Fibroblast of skin of abdomen (primary cell): ENCODE results near the gene MIA2.
"Not testable (repeated sequence)": the region's sequence is repeated elsewhere in the genome, so short reads cannot be mapped to it uniquely, and the experiment has no call there.

Experiments used
- DNase-seq: peaks from one replicate; pipeline ENCODE4 v3.0.0-alpha.2; 2013

Gene MIA2

DNA sequence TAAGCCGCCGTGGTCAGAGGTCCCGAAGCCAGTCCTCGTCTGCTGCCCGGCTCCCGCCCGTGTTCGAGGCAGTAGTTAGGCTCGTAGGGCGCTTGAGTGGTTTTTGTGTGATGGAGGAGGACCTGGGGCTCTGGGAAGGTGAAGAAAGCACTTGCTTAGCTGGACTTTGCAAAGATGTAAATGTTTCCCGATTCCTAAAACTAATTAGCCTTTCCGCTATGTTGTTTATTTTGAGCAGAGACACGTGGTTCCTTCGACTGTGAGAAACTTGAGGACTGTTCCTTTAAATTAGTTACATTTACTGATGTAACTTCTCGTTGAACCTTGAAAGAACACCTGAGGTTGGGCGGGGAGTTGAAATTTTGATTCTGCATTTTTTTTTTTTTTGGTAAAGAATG is 33.9 kb downstream of the MIA2 start:
- DNase-seq: peak; percentile 21

DNA sequence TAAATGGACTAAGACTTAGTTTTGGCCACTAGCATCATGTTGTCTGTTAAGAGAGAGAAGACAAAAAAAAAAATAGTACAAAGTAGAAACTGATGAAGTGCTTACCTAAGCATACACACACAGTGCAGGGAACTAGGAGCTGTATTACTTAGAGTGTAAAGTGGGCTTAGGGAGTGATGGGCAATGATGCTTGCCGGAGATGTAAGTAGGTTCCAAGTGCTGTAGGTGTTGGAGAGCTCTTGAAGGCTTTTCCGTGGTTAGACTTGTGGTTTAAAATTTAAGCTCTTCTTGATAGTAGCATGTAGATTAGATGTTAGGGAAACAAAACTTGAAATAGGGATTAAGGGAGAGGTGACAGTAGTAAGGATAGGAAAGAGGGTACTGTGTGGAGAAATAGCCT is 34.7 kb downstream of the MIA2 start:
- DNase-seq: no peak

DNA sequence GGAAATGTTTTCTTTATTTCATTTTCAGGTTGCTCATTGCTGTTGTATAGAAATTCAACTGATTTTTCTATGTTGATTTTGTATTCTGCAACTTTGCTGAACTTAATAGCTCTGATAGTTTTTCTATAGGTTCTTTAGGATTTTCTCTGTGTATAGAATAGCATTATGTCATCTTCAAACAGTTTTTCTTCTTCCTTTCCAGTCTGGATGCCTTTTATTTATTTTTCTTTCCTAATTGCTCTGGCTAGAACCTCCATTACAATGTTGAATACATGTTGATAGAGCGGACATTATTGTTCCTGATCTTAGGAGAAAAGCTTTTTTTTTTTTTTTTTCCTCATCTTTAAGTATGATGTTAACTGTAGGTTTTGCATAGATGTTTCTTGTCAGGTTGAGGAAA is 39.2 kb downstream of the MIA2 start:
- DNase-seq: no peak

DNA sequence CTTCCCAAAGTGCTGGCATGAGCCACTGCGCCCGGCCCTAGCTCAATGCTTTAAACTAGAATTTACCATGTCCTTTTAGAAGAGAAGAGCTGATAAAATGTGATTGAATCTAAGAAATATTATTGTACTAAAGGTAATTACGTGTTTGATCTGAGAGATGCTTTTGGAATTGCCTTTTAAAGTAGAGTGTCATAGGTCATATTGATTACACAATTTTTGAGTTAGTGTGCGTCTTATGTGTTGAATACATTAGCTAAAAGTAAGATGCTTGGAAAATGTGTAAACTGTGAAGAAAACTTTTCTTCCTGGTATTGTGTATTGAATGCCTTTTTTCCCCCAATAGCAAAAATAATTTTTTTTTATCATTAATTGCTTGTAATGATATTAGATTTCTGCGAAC is 41.7 kb downstream of the MIA2 start:
- no peak for DNase-seq

DNA sequence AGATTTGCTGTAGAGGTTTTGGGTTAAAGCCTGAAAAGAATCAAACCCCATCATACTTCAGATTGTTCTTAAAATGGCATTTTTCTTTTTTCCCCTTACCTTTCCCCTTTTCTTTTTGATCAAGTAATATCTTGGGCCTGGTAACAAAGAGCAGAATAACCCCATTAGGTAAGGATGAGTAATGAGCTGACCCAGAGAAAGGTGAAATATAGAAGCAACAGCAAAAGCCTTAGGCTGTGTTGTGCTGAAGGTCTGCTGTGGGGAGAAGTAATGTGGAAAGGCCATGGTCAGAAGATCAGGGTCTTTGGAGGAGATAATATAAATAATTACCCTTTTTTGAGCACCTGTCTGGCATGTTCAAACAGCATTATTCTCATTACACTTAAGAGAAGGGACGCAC is 42.3 kb downstream of the MIA2 start:
- no peak for DNase-seq

DNA sequence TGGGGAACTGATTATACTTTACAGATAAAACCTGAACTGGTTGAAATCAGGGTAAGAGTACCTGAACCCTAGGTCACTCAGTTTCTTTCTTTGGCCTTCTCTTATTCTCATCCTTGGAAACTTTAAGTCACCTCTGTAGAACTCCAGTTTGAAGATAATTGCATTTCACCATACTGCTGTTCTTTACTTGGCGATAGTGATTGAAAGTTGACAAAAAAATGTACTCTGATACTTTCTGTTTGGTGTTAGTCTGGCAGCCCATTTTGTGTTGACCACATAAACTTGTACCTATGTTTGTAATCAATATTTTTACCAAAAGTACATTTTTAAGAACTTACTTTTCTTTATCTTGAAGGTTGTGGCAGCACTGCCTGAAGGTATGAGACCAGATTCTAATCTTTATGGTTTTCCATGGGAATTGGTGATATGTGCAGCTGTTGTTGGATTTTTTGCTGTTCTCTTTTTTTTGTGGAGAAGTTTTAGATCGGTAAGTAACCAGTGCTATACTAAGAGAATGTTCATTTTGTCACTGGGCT is 42.9 kb downstream of the MIA2 start:
- DNase-seq: no peak

DNA sequence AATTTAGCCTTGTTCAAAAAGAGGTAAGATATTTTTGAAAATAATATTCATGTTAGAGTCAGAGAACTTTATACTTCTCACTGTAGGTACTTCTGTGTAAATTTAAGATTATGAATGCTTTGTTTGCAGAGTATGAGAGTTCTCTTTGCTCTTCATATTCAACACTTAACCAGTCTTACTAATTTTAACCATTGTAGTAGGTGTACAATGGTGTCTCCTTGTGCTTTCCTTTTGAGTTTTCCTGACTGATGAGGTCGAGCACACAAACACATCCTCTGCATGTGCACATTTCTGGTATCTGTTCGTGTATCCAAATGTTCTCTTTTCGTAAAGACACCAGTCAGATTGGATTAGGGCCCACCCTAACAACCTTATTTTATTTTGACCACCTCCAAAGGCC is 45.8 kb downstream of the MIA2 start:
- no peak for DNase-seq

DNA sequence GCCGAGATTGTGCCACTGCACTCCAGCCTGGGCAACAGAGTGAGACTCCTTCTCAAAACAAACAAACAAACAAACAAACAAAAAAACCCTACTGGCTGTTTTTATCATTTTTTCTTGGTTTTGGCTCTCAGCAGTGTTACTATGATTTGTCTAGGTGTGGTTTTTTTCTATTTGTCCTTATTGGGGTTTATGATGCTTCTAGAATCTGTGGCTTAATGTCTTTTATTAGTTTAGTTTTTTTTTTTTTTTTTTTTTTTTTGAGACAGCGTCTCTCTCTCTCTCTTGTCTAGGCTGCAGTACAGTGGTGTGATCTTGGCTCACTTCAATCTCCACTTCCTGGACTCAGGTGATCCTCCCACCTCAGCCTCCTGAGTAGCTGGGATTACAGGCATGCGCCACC is 47.0 kb downstream of the MIA2 start:
- DNase-seq: not testable (repeated sequence)

DNA sequence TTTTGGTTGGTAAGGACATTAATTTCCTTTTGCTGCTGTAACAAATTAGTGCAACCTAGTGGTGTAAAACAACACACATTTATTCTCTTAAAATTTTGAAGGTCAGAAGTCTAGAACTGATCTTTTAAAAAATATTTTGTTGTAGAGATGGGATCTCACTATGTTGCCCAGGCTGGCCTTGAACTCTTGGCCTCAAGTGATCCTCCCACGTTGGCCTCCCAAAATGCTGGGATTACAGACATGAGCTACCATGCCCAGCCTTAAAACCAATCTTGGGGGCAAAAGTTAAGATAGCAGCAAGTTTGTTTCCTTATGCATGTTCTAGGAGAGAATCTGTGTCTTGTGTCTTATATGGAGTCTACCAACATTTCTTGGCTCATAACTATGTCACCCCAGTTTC is 55.8 kb downstream of the MIA2 start:
- no peak for DNase-seq

DNA sequence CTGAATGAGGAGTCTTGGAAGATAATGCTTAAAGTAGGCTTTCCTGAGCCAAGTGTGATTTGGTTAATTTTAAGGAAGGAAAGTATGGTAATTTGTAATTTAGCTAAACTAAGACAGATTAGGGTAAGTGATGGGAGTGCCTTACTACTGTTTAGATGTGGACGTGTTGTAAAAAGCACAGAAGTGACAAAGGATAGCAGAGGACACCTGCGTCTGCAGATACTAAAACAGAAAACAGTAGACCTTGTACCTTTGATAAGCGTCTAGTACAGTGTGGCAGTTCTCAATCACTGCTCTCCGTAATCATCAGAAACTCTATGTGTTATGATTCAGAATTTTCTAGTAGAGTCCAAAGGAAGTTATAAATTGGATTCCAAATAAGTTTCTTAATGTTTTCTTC is 58.0 kb downstream of the MIA2 start:
- DNase-seq: no peak

DNA sequence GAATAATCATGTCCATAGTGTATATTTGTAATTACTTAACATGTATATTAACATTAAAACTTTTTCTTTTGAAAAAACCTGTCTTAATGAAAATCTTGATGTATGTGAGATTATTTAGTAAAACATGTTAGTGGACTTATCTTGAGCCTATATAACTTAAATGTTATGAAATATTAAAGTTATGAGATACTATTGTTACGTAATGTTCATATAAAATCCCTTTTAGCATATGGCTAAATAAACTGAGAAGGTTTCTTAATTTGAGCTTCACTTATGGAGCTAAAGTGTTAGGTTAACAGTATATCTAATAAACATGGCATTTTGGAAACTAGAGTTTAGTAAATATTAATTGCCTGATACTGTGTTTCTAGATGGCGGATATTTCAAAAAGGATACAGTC is 59.9 kb downstream of the MIA2 start:
- no peak for DNase-seq

DNA sequence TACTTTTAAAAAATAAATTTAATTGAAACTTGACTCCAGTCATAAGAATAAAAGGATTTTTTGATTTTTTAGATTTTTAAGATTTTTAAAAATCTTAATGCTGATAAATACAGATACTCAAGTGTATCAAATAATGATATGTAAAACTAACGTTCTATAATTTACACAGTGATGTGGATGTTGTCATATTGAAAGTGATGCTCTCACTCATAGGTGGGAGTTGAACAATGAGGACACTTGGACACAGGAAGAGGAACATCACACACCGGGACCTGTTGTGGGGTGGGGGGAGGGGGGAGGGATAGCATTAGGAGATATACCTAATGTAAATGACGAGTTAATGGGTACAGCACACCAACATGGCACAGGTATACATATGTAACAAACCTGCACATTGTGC is 66.7 kb downstream of the MIA2 start:
- DNase-seq: not testable (repeated sequence)

DNA sequence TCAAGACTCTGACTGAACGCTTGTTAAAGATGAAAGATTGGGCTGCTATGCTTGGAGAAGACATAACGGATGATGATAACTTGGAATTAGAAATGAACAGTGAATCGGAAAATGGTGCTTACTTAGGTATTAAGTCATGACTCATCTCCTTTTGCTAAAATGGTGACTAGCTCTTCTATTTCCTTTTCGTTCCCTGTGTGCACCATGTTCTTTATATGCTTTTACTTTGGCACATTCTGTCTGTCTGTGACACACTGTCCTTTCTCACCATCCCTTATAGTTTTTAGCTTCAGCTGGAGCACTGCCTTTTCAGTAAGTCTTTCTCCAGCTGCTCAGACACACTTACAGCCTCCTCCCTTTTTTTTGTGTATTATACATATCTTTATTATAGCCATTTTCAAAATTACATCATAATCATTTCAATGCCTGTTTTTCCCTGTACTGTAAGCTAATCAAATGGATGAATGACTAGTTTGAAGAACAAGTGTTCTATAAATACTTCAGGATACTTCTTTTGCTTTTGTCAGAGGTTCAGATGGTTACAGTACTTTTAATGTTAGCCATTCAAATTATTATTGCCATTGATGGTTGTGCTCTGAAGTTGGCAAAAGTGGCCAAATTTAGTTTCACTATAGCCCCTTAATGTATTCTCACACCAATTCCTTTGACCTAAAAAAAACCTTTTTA is 68.6 kb downstream of the MIA2 start:
- DNase-seq: no peak

DNA sequence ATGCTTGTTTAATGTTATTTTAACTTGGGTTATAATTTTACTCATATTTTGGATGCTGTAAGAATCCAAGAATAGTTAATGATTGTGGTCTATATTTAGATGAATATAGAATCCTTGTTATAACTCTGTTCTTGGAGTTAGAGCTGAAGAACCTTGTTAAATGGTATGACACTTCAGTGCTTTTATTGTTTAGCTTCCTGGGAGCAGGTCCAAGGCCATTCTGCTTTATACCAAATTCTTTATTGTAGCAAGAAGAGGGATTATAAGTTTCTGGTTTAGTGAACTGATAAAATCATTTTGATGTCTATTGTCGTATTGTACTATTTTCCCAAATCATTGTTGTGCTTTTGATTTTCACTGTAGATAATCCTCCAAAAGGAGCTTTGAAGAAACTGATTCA is 69.4 kb downstream of the MIA2 start:
- DNase-seq: no peak

DNA sequence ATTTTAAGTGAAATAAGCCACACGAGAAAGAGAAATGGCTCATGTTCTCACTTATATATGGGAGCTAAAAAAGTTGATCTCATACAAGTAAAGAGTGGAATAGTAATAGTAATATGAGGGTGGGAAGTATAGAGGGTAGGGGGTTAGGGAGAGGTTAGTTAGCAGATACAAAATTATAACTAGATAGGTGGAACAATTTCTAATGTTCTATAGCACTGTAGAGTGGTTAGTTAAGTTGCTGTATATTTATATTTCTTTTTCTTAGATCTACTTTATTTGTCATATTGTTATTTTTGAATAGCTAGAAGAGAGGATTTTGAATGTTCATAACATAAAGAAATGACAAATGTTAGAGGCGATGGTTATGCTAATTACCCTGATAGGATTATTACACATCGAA is 74.1 kb downstream of the MIA2 start:
- DNase-seq: no peak

DNA sequence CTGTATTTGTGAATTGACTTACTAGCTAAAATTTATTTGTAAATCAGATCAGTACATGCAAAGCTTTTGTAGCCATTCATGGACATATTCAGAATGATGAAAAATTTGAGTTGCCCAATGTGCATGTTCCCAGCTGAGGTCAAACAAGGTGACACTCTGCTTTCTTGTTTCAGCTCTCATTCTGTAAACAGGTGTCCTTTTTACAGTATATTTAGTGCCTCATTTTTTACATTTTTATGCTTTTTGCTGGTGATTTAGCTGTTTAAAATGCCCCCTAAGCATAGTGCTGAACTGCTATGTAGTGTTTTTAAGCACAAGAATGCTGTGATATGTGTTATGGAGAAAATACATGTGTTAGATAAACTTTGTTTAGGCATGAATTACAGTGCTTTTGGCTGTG is 76.3 kb downstream of the MIA2 start:
- DNase-seq: no peak

DNA sequence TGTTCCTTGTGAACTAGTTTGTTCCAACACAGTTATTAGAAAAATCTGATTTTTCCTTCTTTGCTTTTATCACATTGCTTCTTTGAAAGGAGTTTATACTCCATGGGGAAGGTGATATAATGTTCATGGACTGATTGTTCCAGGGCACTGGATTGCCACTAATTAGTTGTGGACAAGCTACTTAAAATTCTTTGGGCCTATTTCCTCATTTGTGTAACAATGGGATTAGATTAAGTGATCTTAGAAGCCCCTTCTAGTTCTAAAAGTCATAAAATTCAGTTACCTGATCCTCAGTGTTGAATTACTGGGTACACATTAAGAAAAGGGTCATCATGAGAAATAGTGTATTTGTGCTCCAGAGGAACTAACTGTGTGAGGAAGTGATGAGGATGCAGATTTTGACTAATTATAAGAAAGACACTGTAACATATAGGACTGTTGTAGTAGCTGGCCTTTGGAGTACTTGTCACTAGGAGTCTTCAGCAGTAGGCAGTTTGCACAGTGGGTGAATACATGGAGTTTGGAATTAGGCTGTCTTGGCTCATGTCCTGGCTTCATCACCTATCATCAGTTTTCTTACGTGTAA is 82.2 kb downstream of the MIA2 start:
- no peak for DNase-seq

DNA sequence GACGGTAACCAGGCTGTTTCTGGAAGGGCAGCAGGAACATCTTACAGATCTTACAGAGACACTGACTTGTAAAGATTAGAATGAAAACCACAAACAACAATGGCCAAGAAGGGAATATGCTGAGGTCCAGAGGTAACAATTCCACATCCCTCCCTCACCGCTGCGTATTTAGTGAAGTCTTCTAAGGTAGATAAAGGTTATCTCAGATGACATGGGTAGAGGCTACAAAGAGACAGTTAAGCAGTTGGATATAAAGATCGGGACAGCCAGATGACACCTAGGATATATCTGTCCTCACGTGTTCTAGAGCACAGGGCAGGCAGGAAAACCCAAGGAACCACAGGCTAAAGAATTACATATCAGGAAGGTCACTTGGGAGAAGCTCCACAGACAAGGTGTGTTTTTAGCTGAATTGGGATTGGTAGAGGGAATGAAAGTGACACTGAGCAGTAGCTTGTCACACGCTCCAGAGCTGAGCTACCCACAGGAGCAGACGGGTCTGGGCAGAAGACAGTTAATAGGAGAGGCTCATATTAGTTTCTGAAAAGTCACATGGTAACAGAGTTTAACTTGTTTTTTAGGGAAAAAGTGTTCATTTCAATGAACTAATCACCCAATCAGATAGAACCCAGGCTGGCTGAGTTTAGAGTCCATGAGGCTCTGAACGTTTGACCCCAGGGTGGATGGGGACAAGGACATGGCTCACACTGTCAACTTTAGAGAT is 83.3 kb downstream of the MIA2 start:
- no peak for DNase-seq

DNA sequence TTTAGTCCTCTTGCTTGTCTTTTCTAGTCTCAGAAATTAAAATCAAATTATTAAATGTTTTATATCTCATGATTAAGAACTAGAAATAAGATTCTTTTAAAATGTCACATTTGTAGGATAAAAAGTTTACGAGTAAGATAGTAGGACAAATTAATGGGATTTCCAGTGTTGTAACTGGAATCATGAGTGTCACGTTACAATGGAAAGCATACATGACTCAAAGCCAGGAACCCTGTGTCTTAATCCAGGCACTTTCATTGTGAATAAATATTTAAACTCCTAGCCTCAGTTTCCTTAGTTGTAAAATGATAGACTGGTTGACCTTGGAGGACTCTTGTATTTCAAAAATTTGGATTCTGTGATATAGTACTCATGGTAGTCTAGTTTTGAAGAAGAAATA is 84.9 kb downstream of the MIA2 start:
- no peak for DNase-seq

DNA sequence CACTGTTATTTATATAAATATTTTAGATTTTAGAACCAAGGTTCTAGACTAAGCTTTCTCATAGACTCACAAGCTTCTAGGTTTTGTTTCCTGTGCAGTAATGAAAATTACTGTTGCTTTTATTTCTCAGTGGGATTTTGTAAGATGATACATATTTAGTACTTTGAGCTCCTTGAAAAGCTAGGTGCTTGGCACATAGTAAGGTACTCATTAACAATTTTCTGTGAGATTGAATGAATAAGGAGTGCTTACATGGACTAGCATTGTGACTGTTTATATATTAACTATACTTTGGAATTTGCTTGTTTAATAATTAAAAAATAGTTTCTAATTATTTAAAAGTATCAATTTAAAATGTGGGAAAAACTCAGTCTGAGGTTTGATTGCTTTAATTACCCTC is 85.7 kb downstream of the MIA2 start:
- DNase-seq: no peak

DNA sequence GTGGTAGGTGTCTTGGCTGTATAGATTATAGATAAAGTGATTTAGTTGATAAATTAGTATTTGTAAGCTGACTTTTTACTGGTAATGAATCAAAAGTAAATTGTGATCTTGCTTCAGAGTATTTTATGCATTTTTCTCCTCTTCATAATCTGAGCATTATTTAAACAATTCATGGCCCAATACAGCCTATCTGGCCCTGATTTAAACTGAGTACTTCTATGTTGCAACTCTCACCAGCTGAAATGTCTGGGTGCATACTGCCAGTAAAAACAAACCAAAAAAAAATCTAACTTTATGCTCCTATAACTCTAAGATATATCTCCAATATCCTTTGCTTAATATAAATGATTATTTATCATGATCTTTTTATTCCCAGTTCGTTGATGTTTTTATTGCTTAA is 86.6 kb downstream of the MIA2 start:
- DNase-seq: no peak

DNA sequence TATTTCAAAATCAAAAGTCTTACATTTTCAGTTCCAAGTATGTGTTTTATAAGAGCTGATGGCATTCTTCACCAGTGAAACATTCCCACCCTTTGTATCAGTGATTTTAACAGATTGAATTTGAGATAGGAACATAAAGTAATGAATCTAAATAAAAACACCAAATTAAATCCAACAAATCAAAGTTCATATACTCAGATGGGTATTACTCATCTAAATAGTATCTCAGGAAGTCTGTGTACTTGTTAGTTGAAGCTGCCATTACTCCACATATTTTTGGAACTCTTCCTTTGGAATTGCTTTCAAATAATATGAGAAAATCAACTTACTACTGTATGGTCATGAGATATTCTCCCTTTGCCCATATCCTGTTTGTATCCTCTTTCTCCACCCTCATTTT is 89.1 kb downstream of the MIA2 start:
- peak; percentile 10 for DNase-seq

DNA sequence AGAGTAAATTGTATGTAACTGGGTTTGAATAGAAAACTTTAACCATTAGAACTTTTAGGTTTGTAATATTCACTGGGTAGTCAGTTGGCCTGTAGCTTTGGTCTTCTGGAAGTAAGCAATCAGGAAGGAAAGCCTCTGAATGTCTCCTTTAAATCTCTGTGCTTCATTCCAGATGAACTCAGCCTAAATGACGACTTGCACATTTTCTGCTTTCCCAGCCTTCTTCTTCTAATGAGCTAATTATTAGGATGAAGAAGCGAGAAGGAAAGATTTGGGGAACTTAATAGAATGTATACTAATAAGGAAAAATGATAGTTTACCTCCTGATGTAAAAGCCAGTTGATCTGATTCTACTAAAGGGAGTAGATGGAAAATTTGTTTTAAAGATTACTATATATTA is 90.4 kb downstream of the MIA2 start:
- DNase-seq: no peak

DNA sequence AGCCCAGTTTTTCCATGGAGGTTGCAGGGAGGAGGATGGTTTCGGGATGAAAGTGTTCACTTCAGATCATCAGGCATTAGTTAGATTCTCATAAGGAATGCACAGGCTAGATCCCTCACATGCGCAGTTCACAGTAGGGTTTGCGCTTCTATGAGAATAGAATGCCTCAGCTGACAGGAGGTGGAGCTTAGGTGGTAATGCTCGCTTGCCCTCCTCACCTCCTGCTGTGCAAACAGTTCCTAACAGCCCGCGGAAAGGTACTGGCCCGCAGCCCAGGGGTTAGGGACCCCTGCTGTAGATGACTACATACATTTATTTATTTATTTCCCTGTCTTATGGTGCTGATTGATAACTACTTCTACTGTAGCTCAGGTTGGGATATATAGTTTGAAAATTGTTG is 105.3 kb downstream of the MIA2 start:
- DNase-seq: no peak
